GM12873 (cell line): ENCODE data around the gene MEGF6.

ENCODE experiments used
- TF ChIP-seq, protein P1 (sequence below): IDR thresholded peaks from 2 replicates; pipeline ENCODE4 v1.5.1; 2012; ENCODE audit warnings: low read depth, mild to moderate bottlenecking, moderate library complexity, low read length, control low read depth; ENCODE audit not compliant: insufficient read depth; ENCODE audit errors: missing control alignments

The MEGF6 gene

DNA sequence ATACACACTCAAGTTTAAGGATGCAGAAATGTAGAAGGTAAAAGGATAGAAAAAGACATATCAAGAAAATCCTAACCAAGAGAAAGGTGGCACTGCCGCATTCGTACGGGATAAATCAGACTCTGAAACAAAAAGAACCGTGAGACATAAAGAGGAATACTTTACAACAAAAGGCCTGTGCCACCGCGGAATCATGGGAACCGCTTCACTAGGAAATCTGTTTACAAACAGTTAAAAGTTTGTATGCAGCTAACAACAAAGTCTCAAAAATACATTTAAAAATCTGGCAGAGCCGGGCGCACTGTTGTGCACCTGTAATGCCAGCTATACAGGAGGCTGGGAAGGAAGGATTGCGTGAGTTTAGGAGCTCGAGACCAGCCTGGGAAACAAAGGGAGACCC lies 30.5 kb upstream of the MEGF6 start:
- TF ChIP-seq, protein P1, sequence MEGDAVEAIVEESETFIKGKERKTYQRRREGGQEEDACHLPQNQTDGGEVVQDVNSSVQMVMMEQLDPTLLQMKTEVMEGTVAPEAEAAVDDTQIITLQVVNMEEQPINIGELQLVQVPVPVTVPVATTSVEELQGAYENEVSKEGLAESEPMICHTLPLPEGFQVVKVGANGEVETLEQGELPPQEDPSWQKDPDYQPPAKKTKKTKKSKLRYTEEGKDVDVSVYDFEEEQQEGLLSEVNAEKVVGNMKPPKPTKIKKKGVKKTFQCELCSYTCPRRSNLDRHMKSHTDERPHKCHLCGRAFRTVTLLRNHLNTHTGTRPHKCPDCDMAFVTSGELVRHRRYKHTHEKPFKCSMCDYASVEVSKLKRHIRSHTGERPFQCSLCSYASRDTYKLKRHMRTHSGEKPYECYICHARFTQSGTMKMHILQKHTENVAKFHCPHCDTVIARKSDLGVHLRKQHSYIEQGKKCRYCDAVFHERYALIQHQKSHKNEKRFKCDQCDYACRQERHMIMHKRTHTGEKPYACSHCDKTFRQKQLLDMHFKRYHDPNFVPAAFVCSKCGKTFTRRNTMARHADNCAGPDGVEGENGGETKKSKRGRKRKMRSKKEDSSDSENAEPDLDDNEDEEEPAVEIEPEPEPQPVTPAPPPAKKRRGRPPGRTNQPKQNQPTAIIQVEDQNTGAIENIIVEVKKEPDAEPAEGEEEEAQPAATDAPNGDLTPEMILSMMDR = no peak

DNA sequence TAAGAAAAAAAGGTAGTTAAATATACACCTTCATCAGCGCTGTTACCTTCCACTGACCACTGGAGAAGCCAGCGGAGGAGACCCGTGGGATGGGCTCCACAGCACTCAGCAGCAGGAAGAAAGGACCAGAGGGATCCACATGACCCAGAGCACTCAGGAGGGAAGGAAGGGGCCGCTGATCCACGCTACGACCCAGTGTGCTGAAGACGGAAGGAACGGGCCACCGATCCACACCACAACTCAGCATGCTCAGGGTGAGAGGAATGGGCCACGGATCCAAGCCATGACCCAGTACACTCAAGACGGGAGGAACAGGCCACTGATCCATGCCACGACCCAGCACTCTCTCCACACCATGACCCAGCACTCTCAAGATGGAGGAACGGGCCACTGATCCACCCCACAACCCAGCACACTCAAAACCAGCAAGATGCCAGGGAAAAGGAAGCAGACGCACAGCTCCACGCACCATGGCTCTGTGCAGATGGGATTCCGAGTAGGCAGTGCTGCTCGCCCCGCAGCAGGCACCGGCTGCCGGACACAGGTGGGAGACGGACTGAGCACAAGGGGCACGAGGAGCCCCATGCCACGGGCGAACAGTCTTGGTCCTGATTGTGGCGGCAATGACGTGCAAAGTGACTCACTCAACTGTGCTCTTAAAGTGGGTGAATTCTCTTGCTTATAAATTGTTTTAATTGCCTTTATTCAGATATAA lies 29.9 kb upstream of the MEGF6 start:
- TF ChIP-seq, protein P1 = no peak

DNA sequence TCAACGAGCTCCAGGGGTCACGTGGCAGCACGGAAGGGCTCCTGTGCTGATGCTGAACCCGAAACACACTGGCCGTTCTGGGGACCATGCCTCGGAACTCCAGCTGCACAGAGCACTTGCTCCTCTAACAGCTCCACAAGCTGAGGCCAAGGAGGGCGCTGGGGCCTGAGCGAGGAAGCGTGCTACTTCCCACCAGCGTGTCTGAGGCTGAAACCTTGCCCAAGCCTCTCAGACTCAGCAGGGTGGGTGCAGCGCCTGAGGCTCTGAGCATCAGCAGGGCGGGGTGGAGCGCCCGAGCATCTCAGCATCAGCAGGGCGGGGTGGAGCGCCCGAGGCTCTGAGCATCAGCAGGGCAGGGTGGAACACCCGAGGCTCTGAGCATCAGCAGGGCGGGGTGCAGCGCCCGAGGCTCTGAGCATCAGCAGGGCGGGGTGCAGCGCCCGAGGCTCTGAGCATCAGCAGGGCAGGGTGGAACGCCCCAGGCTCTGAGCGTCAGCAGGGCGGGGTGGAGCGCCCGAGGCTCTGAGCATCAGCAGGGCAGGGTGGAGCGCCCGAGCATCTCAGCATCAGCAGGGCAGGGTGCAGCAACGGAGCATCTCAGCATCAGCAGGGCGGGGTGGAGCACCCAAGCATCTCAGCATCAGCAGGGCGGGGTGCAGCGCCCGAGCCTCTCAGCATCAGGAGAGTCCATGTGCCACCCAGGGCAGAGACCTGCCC lies 29.0 kb upstream of the MEGF6 start:
- TF ChIP-seq, protein P1 = no peak

DNA sequence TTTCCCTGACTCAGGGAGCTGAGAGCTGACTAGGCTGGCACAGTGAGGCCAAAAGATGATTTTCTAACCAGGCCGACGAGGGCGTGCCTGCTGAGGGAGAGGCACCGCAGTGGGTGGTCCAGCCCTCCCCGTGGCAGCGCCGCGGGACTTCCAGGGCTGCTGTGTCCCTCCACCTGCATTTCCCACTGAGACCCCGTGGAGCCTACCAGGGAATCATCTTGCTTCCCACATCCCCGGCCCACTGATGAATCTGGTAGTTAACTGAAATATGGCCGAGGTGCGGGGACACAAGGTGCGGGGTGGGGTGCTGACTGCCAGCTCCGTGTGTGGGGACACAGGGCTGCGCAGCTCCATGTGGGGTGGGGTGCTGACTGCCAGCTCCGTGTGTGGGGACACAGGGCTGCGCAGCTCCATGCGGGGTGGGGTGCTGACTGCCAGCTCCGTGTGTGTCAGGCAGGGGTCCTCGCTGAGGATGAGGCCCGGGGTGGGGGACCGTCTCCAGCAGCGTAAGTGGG lies 28.1 kb upstream of the MEGF6 start:
- TF ChIP-seq, protein P1 = no peak

DNA sequence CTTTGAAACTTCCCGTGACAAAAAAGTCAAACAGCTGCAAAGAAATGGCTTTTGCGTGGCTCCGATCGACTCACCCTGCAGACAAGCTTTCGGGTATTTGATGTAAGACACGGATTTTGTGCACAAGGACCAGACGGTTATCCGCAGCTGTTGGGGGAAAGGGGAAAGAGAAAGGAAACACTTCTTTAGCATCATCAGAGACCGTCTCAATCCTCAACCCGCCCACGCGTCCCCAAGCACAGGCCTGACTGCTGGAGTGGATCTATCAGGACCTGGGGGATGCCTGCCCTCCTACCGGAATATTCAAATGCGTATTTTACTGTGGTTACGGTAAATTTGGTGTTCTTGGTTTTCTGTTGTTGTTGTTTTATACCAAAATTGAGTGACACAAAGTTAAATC lies 27.4 kb upstream of the MEGF6 start:
- TF ChIP-seq, protein P1 = no peak

DNA sequence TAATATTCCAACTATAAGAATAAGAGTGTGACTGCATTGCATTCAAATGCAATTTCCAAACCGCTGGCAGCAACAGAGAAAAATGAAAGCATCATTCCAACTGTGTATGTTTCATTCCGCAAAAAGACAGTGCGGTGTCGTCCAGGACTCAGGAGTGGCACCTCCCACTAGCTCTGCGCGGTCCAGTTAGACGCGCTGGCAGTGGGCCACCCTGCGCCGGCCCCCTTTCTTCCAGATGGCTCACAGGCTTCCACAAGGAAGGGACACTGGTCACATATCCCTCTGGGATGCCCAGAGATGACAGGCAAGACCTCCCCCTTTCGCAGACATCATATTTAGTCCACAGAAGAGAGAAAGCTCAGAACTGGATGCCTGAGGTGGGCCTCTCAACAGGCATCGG lies 26.7 kb upstream of the MEGF6 start:
- TF ChIP-seq, protein P1 = no peak

DNA sequence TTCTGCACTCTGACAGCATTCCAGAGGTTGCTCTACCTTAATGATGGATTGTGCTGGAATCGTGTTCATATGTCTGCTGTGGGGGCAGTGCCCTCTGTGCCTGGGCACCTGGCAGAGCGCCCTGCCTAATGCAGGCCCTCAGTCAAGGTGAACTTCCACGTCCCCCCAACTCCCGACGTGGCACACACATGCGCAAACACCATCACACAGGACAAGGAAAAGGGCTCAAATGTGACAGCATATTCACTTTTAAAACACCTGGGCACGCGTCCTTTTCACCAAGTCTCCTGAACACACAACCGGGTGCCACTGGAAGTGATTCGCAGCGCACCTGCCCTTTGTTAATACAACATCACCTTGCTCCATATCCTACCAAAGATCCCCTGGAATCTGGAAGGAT lies 25.2 kb upstream of the MEGF6 start:
- TF ChIP-seq, protein P1 = no peak
